WTC11 (cell line): ENCODE results near the gene ITGAX. TPM values are rescaled to one million over a fixed set of nuclear protein-coding genes. Genes with fewer than 3 reads are reported as not detected.

Experiments
- ATAC-seq: fragments of 200-7000 bp; cut with Tn5 transposase; 2 replicates; pipeline ENCODE4 v1.10.0; 2021; ENCODE audit warnings: mild to moderate bottlenecking, moderate library complexity
- CTCF ChIA-PET: fragments of 300-600 bp; sonication (Branson Sonifier 250); formaldehyde crosslinking; loops from one replicate; lab custom pipeline; 2021; ENCODE audit warnings: antibody characterized with exemption; lab: Charles Lee
- POLR2A ChIA-PET: fragments of 350-600 bp; sonication (Branson Sonifier 250); formaldehyde crosslinking; loops from one replicate; lab custom pipeline; 2021; ENCODE audit warnings: antibody characterized with exemption; lab: Charles Lee
- DNase-seq: peaks from one replicate; pipeline ENCODE4 v3.0.0; 2021; ENCODE audit warnings: low spot score
- H3K27ac Mint-ChIP-seq: 2 replicates; pipeline ENCODE4 v1.8.0; 2021; ENCODE audit warnings: mixed read lengths
- H3K27me3 Mint-ChIP-seq: 2 replicates; pipeline ENCODE4 v1.8.0; 2021; ENCODE audit warnings: low read depth, mild to moderate bottlenecking, moderate library complexity, mixed read lengths
- H3K36me3 Mint-ChIP-seq: 2 replicates; pipeline ENCODE4 v1.8.0; 2021; ENCODE audit warnings: mixed read lengths
- H3K4me1 Mint-ChIP-seq: 2 replicates; pipeline ENCODE4 v1.8.0; 2022; ENCODE audit warnings: mixed read lengths
- H3K4me3 Mint-ChIP-seq: 2 replicates; pipeline ENCODE4 v1.8.0; 2021; ENCODE audit warnings: mild to moderate bottlenecking, moderate library complexity, mixed read lengths
- H3K9me3 Mint-ChIP-seq: 2 replicates; pipeline ENCODE4 v1.8.0; 2021; ENCODE audit warnings: mixed read lengths
- ETV6 ChIP-seq: sonication (generic); formaldehyde crosslinking; IDR thresholded peaks from 2 replicates; pipeline ENCODE4 v1.8.1; 2022; ENCODE audit warnings: mild to moderate bottlenecking, missing genetic modification reagents
- FOXP1 ChIP-seq: sonication (generic); formaldehyde crosslinking; IDR thresholded peaks from 2 replicates; pipeline ENCODE4 v1.8.0; 2022; ENCODE audit warnings: missing genetic modification reagents, mild to moderate bottlenecking, moderate library complexity, borderline replicate concordance
- NFATC4 ChIP-seq: fragments of 250-450 bp; sonication (Bioruptor Pico); IDR thresholded peaks from 2 replicates; pipeline ENCODE4 v1.9.0; 2021; ENCODE audit warnings: mild to moderate bottlenecking
- PRRX2 ChIP-seq: fragments of 250-450 bp; sonication (Bioruptor Pico); IDR thresholded peaks from 2 replicates; pipeline ENCODE4 v1.8.0; 2021; ENCODE audit warnings: mild to moderate bottlenecking
- RELA ChIP-seq: sonication (generic); formaldehyde crosslinking; IDR thresholded peaks from 2 replicates; pipeline ENCODE4 v1.8.1; 2022; ENCODE audit warnings: missing genetic modification reagents, mild to moderate bottlenecking, borderline replicate concordance
- TP53 ChIP-seq: sonication (generic); formaldehyde crosslinking; IDR thresholded peaks from 2 replicates; pipeline ENCODE4 v1.8.1; 2023; ENCODE audit warnings: mild to moderate bottlenecking, missing genetic modification reagents
- ZNF121 ChIP-seq: sonication (generic); formaldehyde crosslinking; IDR thresholded peaks from 2 replicates; pipeline ENCODE4 v1.8.0; 2023; ENCODE audit warnings: missing genetic modification reagents
- ZNF219 ChIP-seq: sonication (generic); formaldehyde crosslinking; IDR thresholded peaks from 2 replicates; pipeline ENCODE4 v1.8.0; 2023; ENCODE audit warnings: missing genetic modification reagents, mild to moderate bottlenecking, borderline replicate concordance
- ZNF263 ChIP-seq: sonication (generic); formaldehyde crosslinking; IDR thresholded peaks from 2 replicates; pipeline ENCODE4 v1.8.1; 2022; ENCODE audit warnings: low read depth, mild to moderate bottlenecking, moderate library complexity, missing genetic modification reagents
- ZNF423 ChIP-seq: fragments of 250-450 bp; sonication (Bioruptor Pico); IDR thresholded peaks from 2 replicates; pipeline ENCODE4 v2.1.2; 2022; ENCODE audit warnings: mild to moderate bottlenecking, moderate library complexity
- total RNA-seq: library from RNA; stranded (reverse); gene quantifications from 3 replicates; pipeline ENCODE4 v1.2.3, GENCODE V29; 2021
- TF ChIP-seq, protein P1 (sequence below): sonication (generic); formaldehyde crosslinking; IDR thresholded peaks from 2 replicates; pipeline ENCODE4 v1.8.0; 2022; ENCODE audit warnings: mild to moderate bottlenecking, missing genetic modification reagents
- TF ChIP-seq, protein P2 (sequence below): sonication (generic); formaldehyde crosslinking; IDR thresholded peaks from 2 replicates; pipeline ENCODE4 v1.8.1; 2023; ENCODE audit warnings: mild to moderate bottlenecking, missing genetic modification reagents, moderate library complexity
- TF ChIP-seq, protein P3 (sequence below): sonication (generic); formaldehyde crosslinking; IDR thresholded peaks from 2 replicates; pipeline ENCODE4 v1.8.1; 2023; ENCODE audit warnings: mild to moderate bottlenecking, moderate library complexity, missing genetic modification reagents
- TF ChIP-seq, protein P4 (sequence below): sonication (generic); formaldehyde crosslinking; IDR thresholded peaks from 2 replicates; pipeline ENCODE4 v1.8.0; 2022; ENCODE audit warnings: mild to moderate bottlenecking, missing genetic modification reagents
- TF ChIP-seq, protein P5 (sequence below): fragments of 250-450 bp; sonication (Bioruptor Pico); IDR thresholded peaks from 2 replicates; pipeline ENCODE4 v1.9.0; 2021; ENCODE audit warnings: moderate library complexity, mild to moderate bottlenecking, inconsistent platforms, borderline replicate concordance
- TF ChIP-seq, protein P6 (sequence below): sonication (generic); formaldehyde crosslinking; IDR thresholded peaks from 2 replicates; pipeline ENCODE4 v1.8.1; 2023; ENCODE audit warnings: mild to moderate bottlenecking, missing genetic modification reagents
- TF ChIP-seq, protein P7 (sequence below): fragments of 250-450 bp; sonication (Bioruptor Pico); IDR thresholded peaks from 2 replicates; pipeline ENCODE4 v1.9.0; 2021; ENCODE audit warnings: mild to moderate bottlenecking
- TF ChIP-seq, protein P8 (sequence below): fragments of 200-600 bp; IDR thresholded peaks from 2 replicates; pipeline ENCODE4 v1.8.0; 2022; ENCODE audit warnings: antibody characterized with exemption

ITGAX gene
- total RNA-seq, 1 experiment from 2014 or later, result 0.33 TPM

DNA sequence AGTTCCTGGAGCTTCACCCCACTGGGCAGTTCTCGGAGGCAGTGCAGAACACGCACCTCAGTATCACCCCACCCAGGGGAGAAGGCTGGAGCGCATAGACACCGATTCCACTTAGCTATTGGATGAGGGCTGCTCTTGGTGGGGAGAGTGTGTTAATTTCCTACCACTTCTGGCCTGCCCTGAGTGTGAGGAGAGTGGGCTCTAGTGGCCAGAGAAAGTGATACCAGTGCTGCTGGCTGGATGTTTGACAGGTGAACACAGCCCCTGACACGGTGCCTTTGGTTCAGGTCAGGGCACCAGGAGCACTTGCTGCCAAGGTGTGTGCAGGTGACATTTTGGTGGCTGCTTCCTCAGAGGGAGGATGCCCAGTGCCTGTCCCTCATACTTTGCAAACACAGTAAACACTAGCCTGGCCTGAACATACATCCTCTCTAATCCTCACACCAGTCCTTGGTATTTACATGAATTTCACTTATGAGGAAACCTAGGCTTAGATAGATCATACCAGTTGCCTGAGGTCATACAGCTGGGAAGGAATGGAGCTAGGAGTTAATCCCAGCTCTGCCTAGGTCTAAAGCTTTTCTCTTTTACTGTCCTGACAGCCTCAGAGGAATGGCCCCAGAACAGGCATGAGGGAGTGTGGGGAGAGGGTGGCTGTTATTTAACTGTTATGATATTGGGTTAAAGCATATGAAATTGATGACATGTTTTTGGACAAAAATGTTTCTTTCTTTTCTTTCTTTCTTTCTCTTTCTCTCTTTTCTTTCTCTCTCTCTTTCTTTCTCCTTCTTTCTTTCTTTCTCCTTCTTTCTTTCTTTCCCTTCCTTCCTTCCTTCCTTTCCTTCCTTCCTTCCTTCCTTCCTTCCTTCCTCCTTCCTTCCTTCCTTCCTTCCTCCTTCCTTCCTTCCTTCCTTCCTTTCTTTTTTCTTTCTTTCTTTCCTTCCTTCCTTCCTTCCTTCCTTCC lies 21.0 kb upstream of the ITGAX start:
- DNase-seq (peak; percentile 54), ATAC-seq (peak; percentile 86)
- CTCF ChIA-PET, result interaction anchor here (0.6 to 2.4 kb wide), 21 partner anchors 27 to 349 kb away, joined by 3 to 21 read pairs (median 4); partner anchors contain the start of genes HSD3B7, PYCARD and PYDC1
- POLR2A ChIA-PET, result interaction anchor here (0.5 to 1.4 kb wide), 2 partner anchors 117 to 153 kb away, joined by 3 to 5 read pairs; partner anchors contain the start of gene PYDC1
- TF ChIP-seq, protein P1, sequence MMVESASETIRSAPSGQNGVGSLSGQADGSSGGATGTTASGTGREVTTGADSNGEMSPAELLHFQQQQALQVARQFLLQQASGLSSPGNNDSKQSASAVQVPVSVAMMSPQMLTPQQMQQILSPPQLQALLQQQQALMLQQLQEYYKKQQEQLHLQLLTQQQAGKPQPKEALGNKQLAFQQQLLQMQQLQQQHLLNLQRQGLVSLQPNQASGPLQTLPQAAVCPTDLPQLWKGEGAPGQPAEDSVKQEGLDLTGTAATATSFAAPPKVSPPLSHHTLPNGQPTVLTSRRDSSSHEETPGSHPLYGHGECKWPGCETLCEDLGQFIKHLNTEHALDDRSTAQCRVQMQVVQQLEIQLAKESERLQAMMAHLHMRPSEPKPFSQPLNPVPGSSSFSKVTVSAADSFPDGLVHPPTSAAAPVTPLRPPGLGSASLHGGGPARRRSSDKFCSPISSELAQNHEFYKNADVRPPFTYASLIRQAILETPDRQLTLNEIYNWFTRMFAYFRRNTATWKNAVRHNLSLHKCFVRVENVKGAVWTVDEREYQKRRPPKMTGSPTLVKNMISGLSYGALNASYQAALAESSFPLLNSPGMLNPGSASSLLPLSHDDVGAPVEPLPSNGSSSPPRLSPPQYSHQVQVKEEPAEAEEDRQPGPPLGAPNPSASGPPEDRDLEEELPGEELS, result no peak
- TF ChIP-seq ZNF423 (CRISPR knock-in tag) (no peak), PRRX2 (CRISPR knock-in tag) (no peak), ZNF263 (CRISPR knock-in tag) (no peak), TP53 (CRISPR knock-in tag) (no peak)
- TF ChIP-seq, protein P2, sequence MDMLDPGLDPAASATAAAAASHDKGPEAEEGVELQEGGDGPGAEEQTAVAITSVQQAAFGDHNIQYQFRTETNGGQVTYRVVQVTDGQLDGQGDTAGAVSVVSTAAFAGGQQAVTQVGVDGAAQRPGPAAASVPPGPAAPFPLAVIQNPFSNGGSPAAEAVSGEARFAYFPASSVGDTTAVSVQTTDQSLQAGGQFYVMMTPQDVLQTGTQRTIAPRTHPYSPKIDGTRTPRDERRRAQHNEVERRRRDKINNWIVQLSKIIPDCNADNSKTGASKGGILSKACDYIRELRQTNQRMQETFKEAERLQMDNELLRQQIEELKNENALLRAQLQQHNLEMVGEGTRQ (CRISPR knock-in tag), result no peak
- TF ChIP-seq, protein P3, sequence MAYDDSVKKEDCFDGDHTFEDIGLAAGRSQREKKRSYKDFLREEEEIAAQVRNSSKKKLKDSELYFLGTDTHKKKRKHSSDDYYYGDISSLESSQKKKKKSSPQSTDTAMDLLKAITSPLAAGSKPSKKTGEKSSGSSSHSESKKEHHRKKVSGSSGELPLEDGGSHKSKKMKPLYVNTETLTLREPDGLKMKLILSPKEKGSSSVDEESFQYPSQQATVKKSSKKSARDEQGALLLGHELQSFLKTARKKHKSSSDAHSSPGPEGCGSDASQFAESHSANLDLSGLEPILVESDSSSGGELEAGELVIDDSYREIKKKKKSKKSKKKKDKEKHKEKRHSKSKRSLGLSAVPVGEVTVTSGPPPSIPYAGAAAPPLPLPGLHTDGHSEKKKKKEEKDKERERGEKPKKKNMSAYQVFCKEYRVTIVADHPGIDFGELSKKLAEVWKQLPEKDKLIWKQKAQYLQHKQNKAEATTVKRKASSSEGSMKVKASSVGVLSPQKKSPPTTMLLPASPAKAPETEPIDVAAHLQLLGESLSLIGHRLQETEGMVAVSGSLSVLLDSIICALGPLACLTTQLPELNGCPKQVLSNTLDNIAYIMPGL (CRISPR knock-in tag), result no peak
- TF ChIP-seq, protein P4, sequence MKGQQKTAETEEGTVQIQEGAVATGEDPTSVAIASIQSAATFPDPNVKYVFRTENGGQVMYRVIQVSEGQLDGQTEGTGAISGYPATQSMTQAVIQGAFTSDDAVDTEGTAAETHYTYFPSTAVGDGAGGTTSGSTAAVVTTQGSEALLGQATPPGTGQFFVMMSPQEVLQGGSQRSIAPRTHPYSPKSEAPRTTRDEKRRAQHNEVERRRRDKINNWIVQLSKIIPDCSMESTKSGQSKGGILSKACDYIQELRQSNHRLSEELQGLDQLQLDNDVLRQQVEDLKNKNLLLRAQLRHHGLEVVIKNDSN (CRISPR knock-in tag), result no peak
- Mint-ChIP-seq H3K27me3 (peaks cover 61% of the 10 kb centered on the region), H3K36me3 (peaks cover 4% of the 10 kb centered on the region; the same call in 1 of the 2 replicates), H3K9me3 (peaks cover 15% of the 10 kb centered on the region), H3K4me3 (no peak overlapping the region), H3K27ac (no peak overlapping the region), H3K4me1 (peaks cover 17% of the 10 kb centered on the region)

DNA sequence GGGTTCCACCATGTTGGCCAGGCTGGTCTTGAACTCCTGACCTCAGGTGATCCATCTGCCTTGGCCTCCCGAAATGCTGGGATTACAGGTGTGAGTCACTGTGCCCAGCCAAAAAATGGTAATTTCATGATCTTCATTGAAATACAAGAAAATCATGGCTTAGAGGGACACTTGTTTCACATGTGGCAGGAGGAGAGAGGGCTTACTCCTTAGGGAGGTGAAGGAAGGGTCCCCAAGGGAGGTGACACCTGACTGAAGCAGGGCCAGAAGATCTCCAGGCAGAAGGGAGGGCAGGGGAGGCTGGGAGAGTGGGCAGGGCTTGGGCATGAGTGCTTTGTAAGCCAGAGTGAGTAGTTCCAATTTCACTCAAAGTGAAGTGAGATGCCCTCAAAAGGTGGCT lies 20.0 kb upstream of the ITGAX start:
- peaks cover 55% of the 10 kb centered on the region for H3K27me3 Mint-ChIP-seq
- TF ChIP-seq, protein P5, sequence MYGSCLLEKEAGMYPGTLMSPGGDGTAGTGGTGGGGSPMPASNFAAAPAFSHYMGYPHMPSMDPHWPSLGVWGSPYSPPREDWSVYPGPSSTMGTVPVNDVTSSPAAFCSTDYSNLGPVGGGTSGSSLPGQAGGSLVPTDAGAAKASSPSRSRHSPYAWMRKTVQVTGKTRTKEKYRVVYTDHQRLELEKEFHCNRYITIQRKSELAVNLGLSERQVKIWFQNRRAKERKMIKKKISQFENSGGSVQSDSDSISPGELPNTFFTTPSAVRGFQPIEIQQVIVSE (CRISPR knock-in tag), result no peak
- TF ChIP-seq FOXP1 (CRISPR knock-in tag), result no peak
- TF ChIP-seq, protein P6, sequence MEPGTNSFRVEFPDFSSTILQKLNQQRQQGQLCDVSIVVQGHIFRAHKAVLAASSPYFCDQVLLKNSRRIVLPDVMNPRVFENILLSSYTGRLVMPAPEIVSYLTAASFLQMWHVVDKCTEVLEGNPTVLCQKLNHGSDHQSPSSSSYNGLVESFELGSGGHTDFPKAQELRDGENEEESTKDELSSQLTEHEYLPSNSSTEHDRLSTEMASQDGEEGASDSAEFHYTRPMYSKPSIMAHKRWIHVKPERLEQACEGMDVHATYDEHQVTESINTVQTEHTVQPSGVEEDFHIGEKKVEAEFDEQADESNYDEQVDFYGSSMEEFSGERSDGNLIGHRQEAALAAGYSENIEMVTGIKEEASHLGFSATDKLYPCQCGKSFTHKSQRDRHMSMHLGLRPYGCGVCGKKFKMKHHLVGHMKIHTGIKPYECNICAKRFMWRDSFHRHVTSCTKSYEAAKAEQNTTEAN (CRISPR knock-in tag), result no peak
- TF ChIP-seq ZNF219 (CRISPR knock-in tag), result no peak
- TF ChIP-seq, protein P7, sequence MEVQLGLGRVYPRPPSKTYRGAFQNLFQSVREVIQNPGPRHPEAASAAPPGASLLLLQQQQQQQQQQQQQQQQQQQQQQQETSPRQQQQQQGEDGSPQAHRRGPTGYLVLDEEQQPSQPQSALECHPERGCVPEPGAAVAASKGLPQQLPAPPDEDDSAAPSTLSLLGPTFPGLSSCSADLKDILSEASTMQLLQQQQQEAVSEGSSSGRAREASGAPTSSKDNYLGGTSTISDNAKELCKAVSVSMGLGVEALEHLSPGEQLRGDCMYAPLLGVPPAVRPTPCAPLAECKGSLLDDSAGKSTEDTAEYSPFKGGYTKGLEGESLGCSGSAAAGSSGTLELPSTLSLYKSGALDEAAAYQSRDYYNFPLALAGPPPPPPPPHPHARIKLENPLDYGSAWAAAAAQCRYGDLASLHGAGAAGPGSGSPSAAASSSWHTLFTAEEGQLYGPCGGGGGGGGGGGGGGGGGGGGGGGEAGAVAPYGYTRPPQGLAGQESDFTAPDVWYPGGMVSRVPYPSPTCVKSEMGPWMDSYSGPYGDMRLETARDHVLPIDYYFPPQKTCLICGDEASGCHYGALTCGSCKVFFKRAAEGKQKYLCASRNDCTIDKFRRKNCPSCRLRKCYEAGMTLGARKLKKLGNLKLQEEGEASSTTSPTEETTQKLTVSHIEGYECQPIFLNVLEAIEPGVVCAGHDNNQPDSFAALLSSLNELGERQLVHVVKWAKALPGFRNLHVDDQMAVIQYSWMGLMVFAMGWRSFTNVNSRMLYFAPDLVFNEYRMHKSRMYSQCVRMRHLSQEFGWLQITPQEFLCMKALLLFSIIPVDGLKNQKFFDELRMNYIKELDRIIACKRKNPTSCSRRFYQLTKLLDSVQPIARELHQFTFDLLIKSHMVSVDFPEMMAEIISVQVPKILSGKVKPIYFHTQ (CRISPR knock-in tag), result no peak
- TF ChIP-seq ZNF121 (CRISPR knock-in tag), result no peak
- no peak for TF ChIP-seq RELA (CRISPR knock-in tag)
- TF ChIP-seq NFATC4 (CRISPR knock-in tag), result no peak
- TF ChIP-seq, protein P8, sequence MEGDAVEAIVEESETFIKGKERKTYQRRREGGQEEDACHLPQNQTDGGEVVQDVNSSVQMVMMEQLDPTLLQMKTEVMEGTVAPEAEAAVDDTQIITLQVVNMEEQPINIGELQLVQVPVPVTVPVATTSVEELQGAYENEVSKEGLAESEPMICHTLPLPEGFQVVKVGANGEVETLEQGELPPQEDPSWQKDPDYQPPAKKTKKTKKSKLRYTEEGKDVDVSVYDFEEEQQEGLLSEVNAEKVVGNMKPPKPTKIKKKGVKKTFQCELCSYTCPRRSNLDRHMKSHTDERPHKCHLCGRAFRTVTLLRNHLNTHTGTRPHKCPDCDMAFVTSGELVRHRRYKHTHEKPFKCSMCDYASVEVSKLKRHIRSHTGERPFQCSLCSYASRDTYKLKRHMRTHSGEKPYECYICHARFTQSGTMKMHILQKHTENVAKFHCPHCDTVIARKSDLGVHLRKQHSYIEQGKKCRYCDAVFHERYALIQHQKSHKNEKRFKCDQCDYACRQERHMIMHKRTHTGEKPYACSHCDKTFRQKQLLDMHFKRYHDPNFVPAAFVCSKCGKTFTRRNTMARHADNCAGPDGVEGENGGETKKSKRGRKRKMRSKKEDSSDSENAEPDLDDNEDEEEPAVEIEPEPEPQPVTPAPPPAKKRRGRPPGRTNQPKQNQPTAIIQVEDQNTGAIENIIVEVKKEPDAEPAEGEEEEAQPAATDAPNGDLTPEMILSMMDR, result no peak
- TF ChIP-seq ETV6 (CRISPR knock-in tag), result no peak
- TF ChIP-seq, protein P1, result no peak

More for the DNA sequence above, 20.0 kb upstream of the ITGAX start:
- Mint-ChIP-seq H3K27ac (no peak overlapping the region), H3K9me3 (peaks cover 17% of the 10 kb centered on the region), H3K4me1 (peaks cover 14% of the 10 kb centered on the region), H3K4me3 (no peak overlapping the region), H3K36me3 (peaks cover 4% of the 10 kb centered on the region; the same call in 1 of the 2 replicates)
- no peak for DNase-seq
- ChIA-PET POLR2A (no interaction called here), CTCF (interaction anchor here (0.6 kb wide), 1 partner anchor 27 kb away, joined by 6 read pairs; no protein-coding TSS in a partner anchor)
- no peak for ATAC-seq
